ENCODE results near the gene TSEN34.
"Not testable (repeated sequence)": the region's sequence is repeated elsewhere in the genome, so short reads cannot be mapped to it uniquely, and the experiment has no call there.

TSEN34 gene

DNA sequence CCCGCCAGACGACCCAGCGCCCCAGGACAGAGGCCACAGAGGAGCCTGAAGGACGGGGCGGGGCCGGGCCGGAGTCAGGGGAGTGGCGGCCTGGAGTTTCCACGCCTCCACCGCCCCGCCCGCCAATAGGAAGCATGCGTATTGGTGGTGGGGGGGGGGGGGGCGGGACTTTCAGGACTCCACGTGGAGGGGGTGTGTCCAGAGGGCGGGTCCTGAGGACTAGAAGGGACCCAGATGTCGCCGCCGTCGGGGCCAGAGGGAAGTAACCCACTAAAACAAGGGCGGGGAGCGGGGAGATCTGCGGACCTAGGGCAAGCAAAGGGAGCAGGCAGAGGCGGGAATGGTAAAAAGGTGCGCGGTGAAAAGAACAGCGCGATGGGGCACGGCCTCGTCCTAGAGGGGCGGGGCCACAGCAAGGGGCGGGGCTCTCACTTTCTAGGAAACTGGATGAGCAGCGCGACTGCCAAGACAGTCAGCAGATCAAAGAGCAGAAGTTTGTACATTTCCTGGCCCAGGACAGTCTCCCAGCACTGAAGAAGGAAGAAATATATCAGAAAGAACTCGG, 28.8 kb upstream of the TSEN34 start:
- no peak for DNase-seq

DNA sequence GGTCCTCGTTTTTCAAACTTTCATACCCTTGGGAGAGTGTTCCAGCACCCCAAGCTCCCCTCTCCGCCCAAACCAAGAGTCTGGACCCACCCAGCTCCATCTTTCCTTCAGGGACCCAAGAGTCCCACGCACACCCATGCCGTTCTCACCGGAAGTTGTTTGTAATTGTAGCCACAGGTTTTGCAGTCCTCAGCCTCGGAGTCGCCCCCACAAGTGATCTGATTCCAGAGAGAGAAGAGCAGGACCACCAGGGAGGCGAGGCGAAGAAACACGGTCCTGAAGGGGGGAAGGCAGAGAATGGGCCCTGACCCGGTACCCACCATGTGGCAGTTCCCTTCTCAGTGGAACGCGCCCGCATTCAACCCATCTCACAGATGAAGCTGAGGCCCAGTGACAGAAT, 28.2 kb upstream of the TSEN34 start:
- DNase-seq, result no peak

DNA sequence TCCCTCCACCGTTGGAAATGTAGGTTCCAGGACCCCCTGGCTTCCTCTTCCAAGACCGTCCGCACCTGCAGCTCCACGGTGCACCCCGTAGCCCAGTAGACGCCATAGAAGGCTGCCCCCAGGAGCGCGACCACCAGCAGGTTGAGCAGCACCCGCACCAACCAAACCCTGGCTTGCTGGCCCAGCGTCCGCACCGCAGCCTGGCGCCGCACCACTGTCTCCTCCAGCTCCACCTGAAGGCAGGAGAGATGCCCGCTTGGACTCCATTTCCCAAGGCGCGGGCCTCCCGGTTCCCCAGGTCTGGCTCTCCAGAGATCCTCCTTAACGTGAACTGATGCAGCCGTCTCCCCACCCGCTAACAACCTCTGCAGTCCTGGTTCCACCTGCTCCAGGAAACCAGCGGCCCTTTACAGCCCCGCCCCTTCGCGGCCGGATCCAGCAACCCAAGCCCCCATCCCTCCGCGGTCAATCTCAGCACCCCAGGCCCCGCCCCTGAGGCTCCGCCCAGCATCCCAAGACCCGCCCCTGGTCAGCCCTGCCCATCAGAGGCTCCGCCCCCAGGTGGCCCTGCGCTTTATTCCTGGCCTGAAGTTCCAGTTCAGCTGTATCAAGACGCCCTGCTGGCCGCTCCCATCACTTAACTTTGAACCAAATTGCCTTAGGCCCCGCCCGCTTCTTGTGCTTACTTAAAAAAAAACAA, 26.6 kb upstream of the TSEN34 start:
- no peak for DNase-seq

DNA sequence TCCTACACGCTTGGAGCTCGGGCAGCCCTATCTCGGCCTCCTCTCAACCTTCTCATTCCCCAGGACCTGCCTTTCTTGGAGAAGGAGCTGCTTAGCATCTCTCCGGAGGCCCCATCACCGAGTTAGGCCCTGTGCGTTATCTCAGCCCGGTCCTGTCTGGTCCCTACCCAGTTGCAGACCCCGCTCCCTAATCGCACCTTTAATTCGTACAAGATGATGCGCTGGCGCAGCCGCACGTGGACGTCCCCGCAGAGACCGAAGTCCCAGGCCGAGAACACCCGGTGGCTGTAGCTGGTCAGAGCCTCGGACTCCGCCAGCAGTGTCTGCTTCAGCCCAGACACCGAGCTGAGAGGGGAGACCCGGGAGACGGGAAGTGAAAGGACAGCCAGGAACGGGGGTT, 25.9 kb upstream of the TSEN34 start:
- no peak for DNase-seq

- DNase-seq, result no peak
Observed at GRCh38 chr19:54168174-54168917, 22.8 kb upstream of the TSEN34 start.

- DNase-seq, result no peak
Observed at GRCh38 chr19:54169149-54169740, 21.9 kb upstream of the TSEN34 start.

DNA sequence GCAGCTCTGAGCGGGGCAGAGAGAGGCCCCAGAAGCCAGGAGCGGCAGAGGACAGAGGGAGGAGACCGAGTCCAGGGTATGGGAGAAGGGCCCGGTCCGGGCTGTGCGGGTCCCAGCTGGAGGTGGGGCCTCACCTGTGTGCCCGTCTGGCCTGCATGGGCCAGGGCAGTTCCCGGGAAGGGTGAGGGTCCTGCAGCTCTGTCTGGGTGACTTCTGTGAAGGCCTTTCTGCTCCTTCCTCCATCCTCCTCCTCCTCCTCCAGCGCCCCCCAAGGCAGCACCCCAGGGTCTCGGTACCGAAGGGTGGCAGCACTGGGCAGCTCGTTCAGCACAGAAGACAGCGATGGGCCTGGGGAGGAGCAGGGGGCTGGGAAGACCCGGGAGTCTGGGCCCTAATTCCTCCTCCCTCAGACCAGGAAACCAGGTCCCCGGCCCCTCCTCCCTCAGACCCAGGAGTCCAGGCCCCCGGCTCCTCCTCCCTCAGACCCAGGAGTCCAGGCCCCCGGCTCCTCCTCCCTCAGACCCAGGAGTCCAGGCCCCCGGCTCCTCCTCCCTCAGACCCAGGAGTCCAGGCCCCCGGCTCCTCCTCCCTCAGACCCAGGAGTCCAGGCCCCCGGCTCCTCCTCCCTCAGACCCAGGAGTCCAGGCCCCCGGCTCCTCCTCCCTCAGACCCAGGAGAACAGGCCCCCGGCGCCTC, 19.2 kb upstream of the TSEN34 start:
- not testable (repeated sequence) for DNase-seq

GRCh38 chr19:54172471-54173358, 18.4 kb upstream of the TSEN34 start, which contains the start of gene TMC4:
TSS of gene TMC4 (minus strand) at chr19:54173160. CDS start at chr19:54173117, 43 bp downstream.
- DNase-seq, result no peak

GRCh38 chr19:54173359-54173699, 17.8 kb upstream of the TSEN34 start:
- DNase-seq, result no peak

DNA sequence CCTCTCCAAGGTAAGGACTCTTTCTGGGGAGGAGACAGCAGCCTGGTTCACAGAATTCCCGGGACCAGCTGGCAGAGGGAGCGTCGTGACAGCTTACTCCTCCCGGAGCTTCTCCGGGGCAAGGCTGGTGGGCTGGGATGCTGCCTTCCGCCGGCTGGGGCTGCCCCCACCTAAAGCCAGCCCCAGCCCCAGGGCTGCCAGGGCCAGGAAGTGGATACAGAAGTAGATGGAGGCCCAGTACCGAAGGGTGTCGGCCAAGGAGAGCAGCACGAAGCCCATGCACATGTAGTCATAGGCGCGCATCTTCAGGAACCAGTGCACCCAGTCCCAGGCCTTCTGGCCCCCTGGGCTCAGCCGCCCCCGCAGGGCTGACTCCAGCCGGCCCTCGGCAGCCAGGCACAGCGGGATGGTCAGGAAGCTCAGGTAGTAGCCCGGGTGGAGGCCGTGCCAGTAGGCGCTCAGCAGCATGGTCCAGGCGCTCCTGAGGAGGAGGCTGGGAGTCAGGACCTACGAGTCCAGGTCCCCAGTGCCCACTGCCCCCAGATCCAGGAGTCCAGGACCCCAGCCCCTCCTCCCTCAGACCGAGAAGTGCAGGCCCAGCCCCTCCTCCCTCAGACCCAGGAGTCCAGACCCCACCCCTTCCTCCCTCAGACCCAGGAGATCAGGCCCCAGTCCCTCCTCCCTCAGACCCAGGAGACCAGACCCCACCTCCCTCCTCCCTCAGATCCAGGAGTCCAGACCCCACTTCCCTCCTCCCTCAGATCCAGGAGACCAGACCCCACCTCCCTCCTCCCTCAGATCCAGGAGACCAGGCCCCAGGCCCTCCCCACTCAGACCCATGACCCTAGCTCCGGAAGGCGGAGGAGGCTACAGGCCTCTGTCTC, 16.9 kb upstream of the TSEN34 start:
- DNase-seq, result no peak

GRCh38 chr19:54178581-54179261, 12.4 kb upstream of the TSEN34 start:
- no peak for DNase-seq

DNA sequence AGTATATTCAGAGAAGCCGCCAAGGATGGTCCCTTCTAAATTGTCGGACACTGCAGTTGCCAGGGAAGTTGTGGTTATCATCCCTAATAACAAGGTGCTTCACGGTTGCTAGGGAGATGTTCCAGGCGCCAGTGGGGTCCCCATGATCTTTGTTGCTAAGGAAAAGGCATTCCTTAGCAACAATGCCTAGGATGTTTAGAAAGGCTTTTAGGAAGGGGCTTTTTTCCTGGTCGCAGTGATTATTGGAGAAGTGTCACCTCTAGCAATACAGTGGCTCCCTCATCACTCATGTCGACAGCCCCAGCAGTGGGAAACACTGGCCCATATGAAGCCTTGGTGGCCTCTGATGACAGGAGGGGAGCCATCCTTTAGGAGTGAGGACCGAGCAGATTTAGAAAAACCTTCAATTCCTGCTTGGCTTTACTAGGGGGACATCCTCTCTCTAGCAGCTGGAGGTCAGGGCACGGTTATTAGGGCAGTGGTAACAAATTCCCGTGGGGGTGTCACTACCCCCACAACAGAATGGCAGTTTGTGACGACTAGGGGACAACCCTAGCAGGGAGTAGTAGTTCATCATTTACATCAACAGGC, 11.8 kb upstream of the TSEN34 start:
- DNase-seq, result no peak

- peak; percentile 52 for DNase-seq
Observed at GRCh38 chr19:54179921-54180461, 11.1 kb upstream of the TSEN34 start.

DNA sequence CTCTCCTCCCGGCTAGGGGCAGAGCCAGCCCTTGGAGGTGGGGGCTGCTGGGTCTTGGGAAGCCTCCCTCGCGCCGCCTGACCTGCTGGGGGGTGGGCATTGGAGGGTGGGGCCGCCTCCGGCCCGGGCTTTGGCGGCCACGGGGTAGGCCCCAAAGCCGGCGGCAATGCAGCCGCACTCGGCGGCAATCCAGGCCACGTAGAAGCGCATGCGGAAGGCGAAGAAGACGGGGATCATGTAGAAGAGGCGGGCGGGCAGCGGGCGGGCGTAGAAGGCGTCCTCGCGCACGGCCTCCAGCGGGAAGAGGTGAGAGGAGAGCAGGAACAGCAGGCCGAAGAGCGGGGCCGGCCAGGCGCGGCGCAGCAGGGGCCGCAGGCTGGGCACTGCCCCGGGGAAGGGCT, 10.4 kb upstream of the TSEN34 start:
- DNase-seq, result no peak

- not testable (repeated sequence) for DNase-seq
Observed at GRCh38 chr19:54181894-54182293, 9.2 kb upstream of the TSEN34 start.

- DNase-seq, result no peak
Observed at GRCh38 chr19:54183431-54183830, 7.7 kb upstream of the TSEN34 start.

GRCh38 chr19:54186351-54186750, 4.8 kb upstream of the TSEN34 start:
- no peak for DNase-seq

DNA sequence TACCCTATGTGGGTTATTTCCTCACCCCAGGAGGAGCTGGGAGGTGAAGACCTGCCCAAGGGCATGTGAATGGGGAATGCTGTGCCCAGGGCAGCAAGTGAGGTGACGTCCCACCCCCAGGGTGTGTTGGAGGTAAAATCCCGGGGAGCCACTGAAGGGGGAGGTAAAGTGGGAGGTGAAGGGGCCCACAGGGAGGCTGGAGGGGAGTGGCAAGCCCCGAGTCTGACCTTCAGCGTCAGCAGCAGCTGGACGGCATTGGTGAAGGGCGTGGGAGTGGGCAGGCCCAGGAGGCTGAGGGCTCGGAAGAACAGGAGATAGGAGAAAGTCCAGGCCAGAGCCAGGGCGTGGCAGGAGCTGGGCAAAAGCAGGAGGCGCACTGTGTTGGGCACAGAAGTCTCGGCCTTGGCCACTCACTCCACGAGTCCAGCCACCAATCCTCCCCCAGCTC, 4.2 kb upstream of the TSEN34 start:
- no peak for DNase-seq

GRCh38 chr19:54188215-54188871, 2.8 kb upstream of the TSEN34 start:
- no peak for DNase-seq

Data from NCI-H1417 treated with DMSO at 0.1 percent for 48 hours (cell line).